DOHH2 (cell line): ENCODE measurements around the gene DMRTC1B.
"Not testable (repeated sequence)": the region's sequence is repeated elsewhere in the genome, so short reads cannot be mapped to it uniquely, and the experiment has no call there.

Source experiments
- EZH2phosphoT487 ChIP-seq: fragments of 200-600 bp; sonication (generic); IDR thresholded peaks from 2 replicates; pipeline ENCODE4 v1.6.1; 2017; ENCODE audit warnings: borderline replicate concordance, mild to moderate bottlenecking, antibody characterized with exemption, low read length, moderate library complexity, mixed read lengths
- TF ChIP-seq, protein P1 (sequence below): fragments of 200-600 bp; sonication (generic); IDR thresholded peaks from one replicate; pipeline ENCODE4 v1.5.1; 2014; ENCODE audit warnings: antibody characterized with exemption, mild to moderate bottlenecking, low read depth, low read length; ENCODE audit not compliant: poor library complexity, severe bottlenecking

DNA sequence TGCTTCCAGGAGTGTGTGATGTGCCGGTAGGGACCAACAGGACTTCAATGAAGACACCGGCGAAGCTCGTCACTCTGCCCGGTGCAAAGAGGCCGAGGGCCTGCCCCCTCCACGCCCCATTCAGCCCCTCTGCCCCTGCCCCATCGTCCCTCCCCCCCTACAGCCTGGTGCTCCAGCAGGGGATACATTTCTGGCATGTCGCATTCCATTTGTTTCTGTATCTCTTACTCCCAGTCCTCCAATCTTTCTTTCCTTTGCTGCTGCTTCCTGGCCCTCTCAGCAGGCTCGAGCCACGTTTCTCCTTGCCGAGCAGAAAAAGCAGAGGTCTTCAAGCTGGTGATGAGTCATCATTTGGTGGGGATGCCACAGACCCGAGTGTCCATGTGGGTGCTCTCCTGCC lies 31.4 kb downstream of the DMRTC1B start, which contains the start of gene FAM236D:
- TF ChIP-seq, protein P1, sequence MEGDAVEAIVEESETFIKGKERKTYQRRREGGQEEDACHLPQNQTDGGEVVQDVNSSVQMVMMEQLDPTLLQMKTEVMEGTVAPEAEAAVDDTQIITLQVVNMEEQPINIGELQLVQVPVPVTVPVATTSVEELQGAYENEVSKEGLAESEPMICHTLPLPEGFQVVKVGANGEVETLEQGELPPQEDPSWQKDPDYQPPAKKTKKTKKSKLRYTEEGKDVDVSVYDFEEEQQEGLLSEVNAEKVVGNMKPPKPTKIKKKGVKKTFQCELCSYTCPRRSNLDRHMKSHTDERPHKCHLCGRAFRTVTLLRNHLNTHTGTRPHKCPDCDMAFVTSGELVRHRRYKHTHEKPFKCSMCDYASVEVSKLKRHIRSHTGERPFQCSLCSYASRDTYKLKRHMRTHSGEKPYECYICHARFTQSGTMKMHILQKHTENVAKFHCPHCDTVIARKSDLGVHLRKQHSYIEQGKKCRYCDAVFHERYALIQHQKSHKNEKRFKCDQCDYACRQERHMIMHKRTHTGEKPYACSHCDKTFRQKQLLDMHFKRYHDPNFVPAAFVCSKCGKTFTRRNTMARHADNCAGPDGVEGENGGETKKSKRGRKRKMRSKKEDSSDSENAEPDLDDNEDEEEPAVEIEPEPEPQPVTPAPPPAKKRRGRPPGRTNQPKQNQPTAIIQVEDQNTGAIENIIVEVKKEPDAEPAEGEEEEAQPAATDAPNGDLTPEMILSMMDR, result not testable (repeated sequence)
- TF ChIP-seq EZH2phosphoT487, result not testable (repeated sequence)
